Measurements from ENCODE around the gene LTBP2. TPM values are rescaled to one million over a fixed set of nuclear protein-coding genes. Genes with fewer than 3 reads are reported as not detected.

Gene LTBP2
- total RNA-seq, 1 experiment from 2014 or later, result 1.5 TPM

DNA sequence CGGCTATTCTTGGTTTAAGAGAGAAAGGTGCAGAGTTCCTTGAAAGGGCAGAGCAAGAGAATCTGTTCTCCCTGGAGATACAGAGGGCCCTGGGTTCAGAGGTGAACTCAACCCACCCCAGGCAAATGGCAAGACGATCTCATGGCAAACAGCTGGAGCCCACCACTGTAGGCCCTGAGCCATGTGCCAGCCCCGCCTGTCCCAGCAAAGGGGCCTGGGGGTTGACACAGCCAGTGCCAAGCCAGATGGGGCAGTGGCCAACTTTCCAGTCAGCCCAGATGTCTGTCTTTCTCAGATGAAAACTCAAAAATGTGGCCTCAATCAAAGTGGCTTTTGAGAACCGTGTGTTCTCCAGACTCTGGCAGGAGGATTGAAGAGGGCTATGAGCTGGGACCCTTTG, 66.7 kb downstream of the LTBP2 start (continued):
- TF ChIP-seq SIN3A (IDR thresholded peaks at IDR 0.05; ENCODE audit: low read depth) (no peak), SRF (IDR thresholded peaks at IDR 0.05; ENCODE audit: low read depth) (no peak), CTCF (IDR thresholded peaks at IDR 0.05 in 2 of 3, conservative IDR thresholded peaks at IDR 0.05 in 1 of 3; ENCODE audit: borderline replicate concordance in 1 of 3, insufficient read depth in 1 of 3, low read depth in 2 of 3, low read length in 2 of 3) (no peak), POLR2AphosphoS5 (IDR thresholded peaks at IDR 0.05; ENCODE audit: low read depth, low read length) (no peak), EGR1 (IDR thresholded peaks at IDR 0.05; ENCODE audit: low read depth) (no peak), JUND (IDR thresholded peaks at IDR 0.05) (no peak), YY1 (IDR thresholded peaks at IDR 0.05; ENCODE audit: extremely low read depth, insufficient replicate concordance, low read depth, low read length) (no peak), EZH2 (IDR thresholded peaks at IDR 0.05) (no peak)
- TF ChIP-seq, protein P1, sequence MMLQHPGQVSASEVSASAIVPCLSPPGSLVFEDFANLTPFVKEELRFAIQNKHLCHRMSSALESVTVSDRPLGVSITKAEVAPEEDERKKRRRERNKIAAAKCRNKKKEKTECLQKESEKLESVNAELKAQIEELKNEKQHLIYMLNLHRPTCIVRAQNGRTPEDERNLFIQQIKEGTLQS (IDR thresholded peaks at IDR 0.05), result no peak

DNA sequence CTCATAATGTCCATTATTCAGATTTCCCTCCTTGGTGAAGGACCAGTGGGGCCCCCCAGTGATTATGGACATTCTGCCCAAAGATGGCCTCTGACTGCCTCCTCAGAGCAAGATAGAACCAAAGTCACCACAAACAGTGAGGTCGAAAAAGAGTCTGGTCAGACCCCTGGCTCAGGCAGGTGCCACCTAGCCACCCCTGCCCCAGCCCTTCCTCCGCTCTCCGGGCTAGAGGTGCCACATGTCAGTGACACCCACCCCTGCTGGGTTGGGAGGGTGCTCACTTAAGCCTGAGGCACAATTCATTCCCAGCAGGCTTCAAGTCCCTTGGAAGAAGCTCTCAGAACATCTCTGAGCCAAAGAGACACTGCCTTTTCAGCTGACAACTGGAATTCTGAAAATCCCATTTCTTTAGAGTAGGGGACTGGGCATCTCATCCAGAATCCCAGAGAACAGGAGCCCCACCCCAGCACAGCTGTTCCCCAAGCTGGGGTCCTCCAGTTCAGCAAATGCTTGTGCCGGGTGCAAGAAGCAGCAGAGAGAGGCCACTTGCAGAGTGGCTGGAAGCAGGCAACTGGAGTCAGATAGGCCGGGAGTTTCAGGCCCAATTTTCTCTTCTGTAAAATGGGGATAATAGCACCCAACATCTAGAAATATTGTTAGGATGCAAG, 68.1 kb downstream of the LTBP2 start:
- Histone ChIP-seq H3K4me2 (ENCODE audit: low read length) (no peak overlapping the region), H3K79me2 (ENCODE audit: insufficient read depth, low read length) (no peaks in the 10 kb centered on the region), H2AFZ (ENCODE audit: low read depth, low read length, poor library complexity, severe bottlenecking) (no peak overlapping the region), H3K9ac (ENCODE audit: low read length) (no peak overlapping the region), H3K36me3 (ENCODE audit: control insufficient read depth in 1 of 2, insufficient read depth in 2 of 2, low read length in 2 of 2) (no peaks in the 10 kb centered on the region), H3K4me1 (ENCODE audit: control insufficient read depth in 1 of 2, insufficient read depth in 2 of 2, low read length in 2 of 2) (no peaks in the 10 kb centered on the region), H3K27ac (ENCODE audit: low read depth, low read length) (no peak overlapping the region), H3K9me3 (ENCODE audit: control insufficient read depth in 1 of 2, insufficient read depth in 1 of 2, low read depth in 1 of 2, low read length in 2 of 2) (no peaks in the 10 kb centered on the region), H3K27me3 (ENCODE audit: insufficient read depth, low read length) (no peaks in the 10 kb centered on the region), H3K9me2 (ENCODE audit: insufficient read depth) (no peaks in the 10 kb centered on the region), H3K4me3 (replicated peaks in 1 of 2; ENCODE audit: low read depth in 1 of 2, low read length in 2 of 2) (no peak overlapping the region), H4K20me1 (ENCODE audit: insufficient read depth) (no peaks in the 10 kb centered on the region)
- ChIA-PET RAD21 (ENCODE audit: low non-redundant PET in 1 of 2, low total read pairs in 2 of 2, uncharacterized antibody in 2 of 2, unreplicated experiment in 2 of 2) (no interaction called here), CTCF (no interaction called here), POLR2A (no interaction called here)
- DNase-seq (ENCODE audit: low read depth, low spot score) (no peak), ATAC-seq (no peak)
- BruUV-seq (replicated peaks), result no TSS peak
- TF ChIP-seq SIN3A (IDR thresholded peaks at IDR 0.05; ENCODE audit: low read depth) (no peak), EZH2 (IDR thresholded peaks at IDR 0.05) (no peak), YY1 (IDR thresholded peaks at IDR 0.05; ENCODE audit: extremely low read depth, insufficient replicate concordance, low read depth, low read length) (no peak), JUND (IDR thresholded peaks at IDR 0.05) (no peak), ELF1 (IDR thresholded peaks at IDR 0.05; ENCODE audit: borderline replicate concordance, low read depth) (no peak), RAD21 (IDR thresholded peaks at IDR 0.05; ENCODE audit: low read depth) (no peak), SRF (IDR thresholded peaks at IDR 0.05; ENCODE audit: low read depth) (no peak), SP1 (IDR thresholded peaks at IDR 0.05; ENCODE audit: low read depth) (no peak), EGR1 (IDR thresholded peaks at IDR 0.05; ENCODE audit: low read depth) (no peak), POLR2A (IDR thresholded peaks at IDR 0.05; ENCODE audit: borderline replicate concordance, extremely low read depth, insufficient read depth, insufficient read length) (no peak)
- intact Hi-C loops (cut with micrococcal nuclease), result no loop called here
